Ramos (cell line): ENCODE results near the gene EFCAB8.
"Not testable (repeated sequence)": the region's sequence is repeated elsewhere in the genome, so short reads cannot be mapped to it uniquely, and the experiment has no call there.

Source experiments
- in situ Hi-C: fragments of 300-500 bp; cut with MboI; formaldehyde crosslinking; loops from one replicate; pipeline ENCODE4 v1.14.3; 2022; ENCODE audit warnings: low sequenced_read_pairs; ENCODE audit not compliant: unreplicated experiment

EFCAB8 gene

GRCh38 chr20:32934580-32934979 lies 75.9 kb downstream of the EFCAB8 start:
- in situ Hi-C loops: no loop called here

DNA sequence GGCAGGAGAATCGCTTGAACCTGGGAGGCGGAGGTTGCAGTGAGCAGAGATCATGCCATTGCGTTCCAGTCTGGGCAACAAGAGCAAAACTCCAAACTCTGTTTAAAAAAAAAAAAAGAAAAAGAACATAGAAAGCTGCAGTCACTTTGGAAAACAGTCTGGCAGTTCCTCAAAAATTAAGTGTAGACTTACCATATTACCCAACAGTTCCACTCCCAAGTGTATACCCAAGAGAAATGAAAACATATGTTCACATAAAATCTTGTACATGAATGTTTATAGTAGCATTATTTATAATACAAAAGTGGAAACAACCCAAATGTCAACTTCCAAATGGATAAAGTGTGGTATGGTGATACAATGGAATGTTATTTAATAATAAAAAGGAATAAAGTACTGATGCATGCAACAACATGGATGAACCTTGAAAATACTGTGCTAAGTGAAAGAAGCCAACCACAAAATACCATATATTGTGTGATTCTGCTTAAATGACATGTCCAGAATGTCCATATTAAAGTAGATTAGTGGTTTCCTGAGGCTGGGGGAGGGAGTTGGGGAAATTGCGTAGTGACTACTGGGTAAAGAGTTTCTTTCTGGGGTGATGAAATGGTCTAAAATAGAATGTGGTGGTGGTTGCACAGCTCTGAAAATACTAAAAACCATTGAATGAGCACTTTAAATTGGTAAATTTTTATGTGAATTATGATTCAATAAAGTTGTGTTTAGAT lies 82.6 kb downstream of the EFCAB8 start:
- in situ Hi-C loops: no loop called here

- in situ Hi-C loops: no loop called here
These were observed 84.8 kb downstream of the EFCAB8 start for GRCh38 chr20:32943490-32944052.

GRCh38 chr20:32945710-32946221 lies 87.0 kb downstream of the EFCAB8 start:
- in situ Hi-C loops: no loop called here

- in situ Hi-C loops: no loop called here
These were observed 87.9 kb downstream of the EFCAB8 start for GRCh38 chr20:32946629-32947028.

DNA sequence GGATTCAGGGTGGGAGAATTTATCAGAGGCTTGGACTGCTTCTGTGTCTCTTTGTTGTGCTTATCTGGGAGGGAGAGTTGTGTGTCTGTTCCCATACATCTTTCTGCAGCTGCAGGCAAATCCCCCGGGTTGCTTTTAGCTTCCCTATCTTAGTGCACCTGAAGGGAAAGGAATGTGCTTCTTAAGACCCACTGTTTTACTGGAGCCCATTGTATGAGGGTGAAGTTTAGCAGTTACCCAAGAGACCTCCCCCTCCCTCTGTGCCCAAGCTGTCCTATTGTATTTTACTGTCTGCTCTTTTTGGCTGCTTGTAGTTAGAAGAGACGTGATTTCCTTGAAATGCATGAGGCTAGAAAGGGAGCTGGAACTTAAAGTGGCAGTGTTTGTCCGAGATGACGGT lies 91.8 kb downstream of the EFCAB8 start:
- in situ Hi-C loops: not testable (repeated sequence)

- in situ Hi-C loops: no loop called here
These were observed 98.7 kb downstream of the EFCAB8 start for GRCh38 chr20:32957459-32957858.

- in situ Hi-C loops: no loop called here
These were observed 99.9 kb downstream of the EFCAB8 start for GRCh38 chr20:32958574-32958973.

GRCh38 chr20:32959351-32960221 lies 100.9 kb downstream of the EFCAB8 start:
- in situ Hi-C loops: no loop called here

GRCh38 chr20:32960222-32960518 lies 101.4 kb downstream of the EFCAB8 start:
- in situ Hi-C loops: no loop called here

DNA sequence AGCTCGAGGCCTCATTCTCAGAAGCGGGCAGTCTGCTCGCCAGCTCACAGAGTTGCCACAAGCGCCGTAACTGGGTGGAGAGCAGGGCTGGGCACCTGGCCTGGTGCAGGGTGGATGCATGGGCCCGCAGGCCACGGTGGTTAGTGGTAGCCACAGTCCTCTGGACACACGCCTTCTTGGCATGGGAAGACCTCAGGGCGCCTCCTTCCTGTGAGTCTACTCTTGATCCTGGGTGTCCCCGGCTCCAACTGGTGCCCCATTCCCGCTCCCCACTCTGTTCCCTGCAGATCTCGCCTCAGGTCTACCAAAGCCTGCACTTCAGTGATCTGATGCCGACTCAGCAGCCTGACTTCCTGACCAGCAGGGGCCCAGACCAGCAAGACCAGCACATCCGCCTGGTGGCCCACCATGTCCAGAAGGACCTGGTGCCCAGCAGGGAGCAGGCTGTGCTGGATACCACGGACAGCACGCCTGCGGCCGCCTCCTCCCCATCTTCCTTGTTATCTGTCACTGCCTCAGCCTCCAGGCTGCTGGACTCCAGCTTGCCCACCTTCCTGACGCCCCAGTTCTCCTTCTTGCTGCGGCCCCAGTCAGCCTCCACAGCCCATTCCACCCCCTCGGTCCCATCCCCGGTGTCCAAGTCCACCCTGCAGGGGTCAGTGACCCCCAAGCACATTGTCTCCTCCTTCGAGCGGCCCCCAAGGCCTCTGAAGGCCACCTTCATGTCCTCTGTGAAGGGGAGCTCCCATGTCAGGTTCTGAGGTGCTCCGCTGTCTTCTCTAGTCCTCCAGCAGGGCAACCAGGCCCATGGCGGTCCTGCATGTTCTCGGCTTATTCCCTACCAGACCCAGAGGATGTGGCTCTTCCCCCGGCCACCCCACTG lies 102.4 kb downstream of the EFCAB8 start:
- in situ Hi-C loops: no loop called here

GRCh38 chr20:32962053-32962452 lies 103.3 kb downstream of the EFCAB8 start:
- in situ Hi-C loops: no loop called here

- in situ Hi-C loops: not testable (repeated sequence)
These were observed 103.9 kb downstream of the EFCAB8 start for GRCh38 chr20:32962646-32963045.

DNA sequence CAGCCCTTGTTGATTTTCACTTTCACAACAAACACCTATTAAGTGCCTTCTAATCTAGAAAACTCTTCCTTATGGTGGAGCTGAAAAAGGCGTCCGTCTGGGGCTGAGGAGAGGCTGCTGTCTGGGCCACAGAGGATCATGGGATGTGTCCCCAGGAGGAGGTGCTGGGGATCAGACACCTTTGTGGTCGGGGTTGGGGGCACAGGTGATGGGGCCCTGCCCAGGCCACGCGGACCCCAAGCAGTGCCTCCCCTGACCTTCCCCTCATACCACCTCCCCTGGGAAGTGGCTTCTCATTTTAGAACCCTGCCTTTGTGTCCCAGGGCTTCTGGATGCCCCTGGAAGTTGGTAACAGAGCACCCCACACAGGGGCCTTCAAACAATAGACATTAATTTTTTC lies 104.5 kb downstream of the EFCAB8 start:
- in situ Hi-C loops: no loop called here

DNA sequence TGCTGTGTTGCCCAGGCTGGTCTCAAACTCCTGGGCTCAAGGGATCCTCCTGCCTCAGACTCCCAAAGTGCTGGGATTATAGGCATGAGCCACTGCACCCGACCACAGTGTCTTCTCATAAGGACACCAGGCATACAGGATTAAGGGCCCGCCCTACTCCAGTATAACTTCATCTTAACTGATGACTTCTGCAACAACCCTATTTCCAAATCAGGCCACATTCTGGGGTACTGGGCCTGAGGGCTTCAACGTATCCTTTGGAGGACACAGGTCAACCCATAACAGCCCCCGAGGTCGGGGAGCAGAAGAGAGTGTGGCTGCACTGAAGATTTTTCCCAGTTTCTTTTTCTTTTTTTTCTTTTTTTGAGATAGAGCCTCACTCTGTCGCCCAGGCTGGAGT lies 105.9 kb downstream of the EFCAB8 start:
- in situ Hi-C loops: no loop called here

- in situ Hi-C loops: no loop called here
These were observed 106.4 kb downstream of the EFCAB8 start for GRCh38 chr20:32965115-32965514.

DNA sequence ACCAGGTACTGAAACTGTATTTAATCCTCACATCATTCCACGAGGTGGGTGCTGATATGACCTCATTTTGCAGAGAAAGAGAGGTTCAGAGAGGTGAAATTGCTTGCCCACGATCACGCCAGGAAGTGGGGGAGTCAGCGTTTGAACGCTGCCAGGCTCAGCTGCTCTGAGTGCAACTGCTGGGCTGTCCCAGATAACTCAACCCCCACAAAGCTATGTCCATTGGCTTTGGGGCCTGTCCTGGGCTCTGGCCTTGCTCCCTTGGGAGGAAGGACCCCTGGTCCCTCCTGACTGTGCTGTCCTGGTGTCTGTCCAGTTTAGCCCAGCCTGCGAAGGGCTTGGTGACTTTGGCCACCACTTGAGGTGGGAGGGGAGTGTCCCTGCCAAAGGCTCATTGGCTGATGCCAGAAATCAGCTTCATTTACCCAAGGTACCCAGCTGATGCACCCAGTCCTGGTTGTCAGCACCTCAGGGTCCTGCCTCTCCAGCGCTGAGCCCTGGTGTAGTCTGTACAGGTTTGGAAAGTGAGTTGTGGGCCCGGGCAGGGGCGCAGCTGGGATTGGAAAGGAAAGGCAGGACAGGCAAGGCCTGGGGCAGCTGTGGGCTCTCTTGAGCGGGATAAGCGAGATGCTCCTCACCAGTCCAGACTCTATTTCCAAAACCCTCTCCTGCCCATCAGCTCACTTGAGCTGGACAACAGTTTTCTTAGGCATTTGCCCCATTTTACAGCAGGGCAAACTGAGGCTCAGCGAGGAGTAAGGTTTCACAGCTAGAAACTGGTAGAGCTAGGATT lies 107.1 kb downstream of the EFCAB8 start:
- in situ Hi-C loops: no loop called here

- in situ Hi-C loops: no loop called here
These were observed 107.7 kb downstream of the EFCAB8 start for GRCh38 chr20:32966382-32966781.
